ENCODE data around the gene ENTPD6. TPM values are rescaled to one million over a fixed set of nuclear protein-coding genes. Genes with fewer than 3 reads are reported as not detected.

ENTPD6 gene
- total RNA-seq, 2 experiments from 2014 or later, result 63.6 to 66.6 TPM

DNA sequence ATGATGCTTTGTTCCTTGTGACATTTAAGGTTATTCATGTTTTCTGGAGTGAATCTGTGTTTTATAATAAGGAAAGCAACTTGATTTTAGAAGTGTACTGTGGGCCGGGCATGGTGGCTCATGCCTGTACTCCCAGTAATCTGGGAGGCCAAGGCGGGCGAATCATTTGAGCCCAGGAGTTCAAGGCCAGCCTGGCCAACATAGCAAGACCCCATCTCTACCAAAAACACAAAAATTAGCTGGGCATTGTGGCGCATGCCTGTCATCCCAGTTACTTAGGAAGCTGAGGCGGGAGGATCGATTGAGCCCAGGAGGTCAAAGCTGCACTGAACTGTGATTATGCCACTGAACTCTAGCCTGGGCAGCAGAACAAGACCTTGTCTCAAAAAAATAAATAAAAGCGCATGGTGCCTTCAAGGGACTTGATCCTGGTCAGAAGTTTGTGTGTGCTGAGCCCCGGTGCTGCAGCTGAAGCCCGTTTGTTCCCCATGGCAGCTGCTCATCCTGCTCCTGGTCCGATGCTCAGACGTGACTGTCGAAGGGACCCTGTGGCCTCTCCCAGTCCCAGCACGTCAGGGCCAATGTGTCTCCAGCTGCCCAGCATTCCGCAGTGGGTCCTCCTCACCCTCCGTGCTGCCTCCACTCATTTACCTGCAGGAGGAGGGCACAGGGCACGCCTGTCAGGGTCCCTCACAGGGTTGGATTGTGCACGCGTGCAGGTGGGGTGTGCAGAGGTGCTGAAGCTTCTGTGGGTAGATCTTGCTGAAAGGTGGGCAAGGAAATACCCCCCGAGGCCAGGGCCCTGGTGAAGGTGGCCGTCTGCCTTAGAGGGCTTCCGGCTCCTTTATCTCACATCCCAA, 18.3 kb downstream of the ENTPD6 start:
- CTCF ChIA-PET, result no interaction called here
- Mint-ChIP-seq H3K27ac (no peak overlapping the region), H3K36me3 (ENCODE audit: low read depth) (peaks cover 12% of the 10 kb centered on the region), H3K9me3 (no peaks in the 10 kb centered on the region), H3K4me3 (no peak overlapping the region), H3K4me1 (ENCODE audit: low read depth) (no peaks in the 10 kb centered on the region), H3K27me3 (ENCODE audit: low read depth) (no peaks in the 10 kb centered on the region)
- intact Hi-C loops (cut with micrococcal nuclease), result no loop called here
- no peak for DNase-seq

DNA sequence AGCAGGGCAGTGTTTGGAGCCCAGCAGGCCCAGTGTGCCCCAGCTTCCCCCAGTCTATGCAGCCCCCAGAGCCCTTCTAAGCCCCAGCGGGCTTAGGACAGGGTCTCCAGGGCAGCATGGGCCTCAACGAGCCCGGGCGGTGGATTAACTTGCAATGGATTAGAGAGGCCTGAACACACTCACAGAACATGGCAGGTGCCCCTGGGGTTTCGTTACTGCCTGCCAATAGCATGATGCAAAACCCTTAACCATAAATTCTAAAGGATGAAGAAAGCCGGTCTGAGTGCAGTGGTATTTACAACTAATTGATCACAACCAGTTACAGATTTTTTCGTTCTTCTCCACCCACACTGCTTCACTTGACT, 18.9 kb downstream of the ENTPD6 start:
- intact Hi-C loops (cut with micrococcal nuclease), result no loop called here
- Mint-ChIP-seq H3K27me3 (ENCODE audit: low read depth) (no peaks in the 10 kb centered on the region), H3K36me3 (ENCODE audit: low read depth) (peaks cover 12% of the 10 kb centered on the region), H3K9me3 (no peaks in the 10 kb centered on the region), H3K27ac (no peak overlapping the region), H3K4me3 (no peak overlapping the region), H3K4me1 (ENCODE audit: low read depth) (no peaks in the 10 kb centered on the region)
- CTCF ChIA-PET, result no interaction called here
- DNase-seq, result no peak

DNA sequence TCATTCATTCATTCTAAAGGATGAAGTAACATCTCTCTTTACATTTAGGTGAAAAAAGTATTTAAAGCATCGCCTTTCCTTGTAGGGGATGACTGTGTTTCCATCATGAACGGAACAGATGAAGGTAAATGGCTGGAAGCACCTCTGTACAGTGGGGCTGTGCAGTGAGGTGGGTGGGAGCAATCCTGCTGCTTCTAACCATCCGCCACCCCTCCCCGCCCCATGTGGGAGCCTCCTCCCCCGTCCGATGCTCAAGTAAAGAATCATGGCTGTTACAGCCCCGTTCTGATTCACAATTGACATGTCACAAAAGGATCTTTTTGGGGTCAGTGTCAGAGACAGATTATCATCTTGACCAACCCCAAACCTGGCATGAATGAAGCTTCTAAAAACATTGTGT, 19.3 kb downstream of the ENTPD6 start:
- H3K36me3 Mint-ChIP-seq (ENCODE audit: low read depth), result peaks cover 12% of the 10 kb centered on the region
- no peak overlapping the region for H3K27ac Mint-ChIP-seq
- intact Hi-C loops (cut with micrococcal nuclease), result no loop called here
- DNase-seq, result no peak
- H3K4me3 Mint-ChIP-seq, result no peak overlapping the region
- no peaks in the 10 kb centered on the region for H3K27me3 Mint-ChIP-seq (ENCODE audit: low read depth)
- no peaks in the 10 kb centered on the region for H3K4me1 Mint-ChIP-seq (ENCODE audit: low read depth)
- CTCF ChIA-PET, result no interaction called here
- H3K9me3 Mint-ChIP-seq, result no peaks in the 10 kb centered on the region

DNA sequence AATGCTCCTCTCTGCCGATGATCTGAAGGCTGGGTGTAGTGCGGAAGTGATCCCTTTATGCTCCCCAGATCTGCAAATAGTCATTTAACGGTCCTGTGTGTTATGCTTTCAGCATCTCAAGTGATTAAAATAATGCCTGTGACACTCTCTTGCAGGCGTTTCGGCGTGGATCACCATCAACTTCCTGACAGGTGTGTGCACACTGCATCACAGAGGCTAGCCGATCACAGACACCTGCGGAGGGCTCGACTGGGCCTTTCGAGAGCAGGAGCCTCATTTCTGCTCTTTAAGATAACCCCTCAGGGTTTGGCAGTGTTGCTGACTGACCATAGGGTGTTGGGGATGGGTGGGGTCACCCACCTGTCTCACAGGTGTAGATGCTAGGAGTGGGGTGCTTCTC, 20.0 kb downstream of the ENTPD6 start:
- Mint-ChIP-seq H3K4me3 (no peak overlapping the region), H3K9me3 (no peaks in the 10 kb centered on the region), H3K36me3 (ENCODE audit: low read depth) (peaks cover 12% of the 10 kb centered on the region), H3K4me1 (ENCODE audit: low read depth) (no peaks in the 10 kb centered on the region), H3K27ac (no peak overlapping the region), H3K27me3 (ENCODE audit: low read depth) (no peaks in the 10 kb centered on the region)
- CTCF ChIA-PET, result no interaction called here
- DNase-seq, result no peak
- intact Hi-C loops (cut with micrococcal nuclease), result no loop called here

DNA sequence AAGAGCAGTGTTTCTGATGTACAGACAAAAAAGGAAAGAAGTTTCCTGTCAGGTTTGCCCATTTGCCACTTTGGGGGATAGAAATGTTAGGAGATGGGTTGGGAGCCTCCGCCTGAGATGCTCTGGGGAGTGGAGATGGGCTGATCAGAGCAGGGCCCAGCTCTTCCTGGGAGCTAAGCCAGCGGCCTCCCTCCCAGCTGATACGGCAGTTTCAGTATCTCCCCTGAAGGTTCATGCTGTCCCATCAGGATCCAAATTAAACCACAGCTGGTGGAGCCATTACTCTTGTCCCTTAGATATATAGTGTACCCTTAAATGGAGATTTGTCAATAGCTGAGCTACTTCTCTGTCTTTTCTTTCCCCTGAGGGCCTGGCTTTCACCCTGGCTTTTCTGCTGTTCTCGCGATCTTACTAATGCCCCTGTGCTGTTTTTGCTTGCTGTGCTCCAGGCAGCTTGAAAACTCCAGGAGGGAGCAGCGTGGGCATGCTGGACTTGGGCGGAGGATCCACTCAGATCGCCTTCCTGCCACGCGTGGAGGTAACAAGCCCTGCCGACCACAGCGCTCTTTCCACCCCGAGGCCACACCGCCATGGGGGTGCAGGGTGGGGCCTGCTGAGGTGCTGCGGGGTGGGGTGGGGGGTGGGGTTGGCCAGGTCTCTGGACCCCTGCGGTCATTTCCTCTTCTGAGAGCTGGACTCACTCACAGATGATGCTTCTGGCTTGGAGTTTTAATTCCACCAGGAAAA, 20.9 kb downstream of the ENTPD6 start:
- Mint-ChIP-seq H3K4me1 (ENCODE audit: low read depth) (no peaks in the 10 kb centered on the region), H3K27me3 (ENCODE audit: low read depth) (no peaks in the 10 kb centered on the region), H3K36me3 (ENCODE audit: low read depth) (peaks cover 11% of the 10 kb centered on the region), H3K4me3 (no peak overlapping the region), H3K9me3 (no peaks in the 10 kb centered on the region), H3K27ac (no peak overlapping the region)
- CTCF ChIA-PET, result interaction anchor here (0.6 to 1.3 kb wide), 2 partner anchors 68 to 120 kb away, joined by 3 to 4 read pairs; no protein-coding TSS in a partner anchor
- DNase-seq, result no peak
- intact Hi-C loops (cut with micrococcal nuclease), result no loop called here

DNA sequence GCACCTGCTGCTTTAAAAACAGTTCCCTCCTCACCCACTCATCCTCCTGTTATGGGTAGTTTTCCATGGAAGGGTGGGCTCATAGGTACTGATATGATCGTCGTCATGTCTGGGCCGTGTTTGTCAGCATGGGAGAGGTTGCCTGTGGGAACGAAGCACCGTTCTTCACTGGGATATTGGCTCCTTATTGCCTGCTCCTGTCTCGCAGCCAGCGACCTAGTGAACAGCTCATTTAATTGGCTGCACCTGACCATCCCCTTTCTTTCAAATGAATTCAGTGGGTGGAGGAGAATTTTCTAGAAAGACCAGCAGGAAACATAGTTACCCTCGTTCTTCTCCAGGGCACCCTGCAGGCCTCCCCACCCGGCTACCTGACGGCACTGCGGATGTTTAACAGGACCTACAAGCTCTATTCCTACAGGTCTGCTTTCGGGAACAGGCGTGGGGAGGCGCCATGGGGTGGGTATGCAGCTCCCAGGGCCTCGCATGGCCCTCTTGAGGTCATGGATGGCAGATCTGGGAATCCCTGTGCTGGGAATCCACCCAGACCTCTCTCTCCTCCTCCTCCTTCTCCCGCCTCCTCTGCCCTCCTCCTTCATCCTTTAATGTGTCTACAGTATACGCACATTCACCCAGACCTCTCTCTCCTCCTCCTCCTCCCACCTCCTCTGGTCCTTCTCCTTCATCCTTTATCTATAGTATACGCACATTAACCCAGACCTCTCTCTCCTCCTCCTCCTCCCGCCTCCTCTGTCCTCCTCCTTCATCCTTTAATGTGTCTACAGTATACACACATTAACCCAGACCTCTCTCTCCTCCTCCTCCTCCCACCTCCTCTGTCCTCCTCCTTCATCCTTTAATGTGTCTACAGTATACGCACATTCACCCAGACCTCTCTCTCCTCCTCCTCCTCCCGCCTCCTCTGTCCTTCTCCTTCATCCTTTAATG, 21.9 kb downstream of the ENTPD6 start:
- Mint-ChIP-seq H3K4me1 (ENCODE audit: low read depth) (no peaks in the 10 kb centered on the region), H3K4me3 (no peak overlapping the region), H3K27me3 (ENCODE audit: low read depth) (no peaks in the 10 kb centered on the region), H3K27ac (no peak overlapping the region), H3K9me3 (no peaks in the 10 kb centered on the region), H3K36me3 (ENCODE audit: low read depth) (peaks cover 8% of the 10 kb centered on the region)
- intact Hi-C loops (cut with micrococcal nuclease), result no loop called here
- CTCF ChIA-PET, result interaction anchor here (0.6 to 1.3 kb wide), 3 partner anchors 29 to 119 kb away, joined by 3 to 4 read pairs (median 3); no protein-coding TSS in a partner anchor
- DNase-seq, result no peak

DNA sequence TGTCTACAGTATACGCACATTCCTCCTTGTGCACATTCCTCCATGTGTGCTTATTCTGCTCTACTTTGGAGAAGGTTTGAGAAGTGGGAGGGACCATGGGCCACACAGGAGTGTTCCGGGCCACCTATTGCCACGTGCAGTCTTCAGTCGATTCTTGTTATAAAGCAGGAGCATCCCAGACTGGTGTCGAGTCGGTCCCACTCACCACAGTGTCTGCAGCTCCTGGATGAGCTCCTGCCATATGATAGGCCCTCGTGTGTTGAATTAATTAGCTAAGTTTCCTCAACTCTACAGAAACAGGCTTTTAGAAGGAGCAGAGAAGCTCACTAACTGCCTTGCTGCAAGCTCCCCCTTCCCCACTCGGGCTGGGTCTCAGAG, 22.6 kb downstream of the ENTPD6 start:
- intact Hi-C loops (cut with micrococcal nuclease), result no loop called here
- H3K4me1 Mint-ChIP-seq (ENCODE audit: low read depth), result peaks cover 1% of the 10 kb centered on the region
- H3K4me3 Mint-ChIP-seq, result no peak overlapping the region
- H3K27ac Mint-ChIP-seq, result no peak overlapping the region
- DNase-seq, result no peak
- H3K9me3 Mint-ChIP-seq, result no peaks in the 10 kb centered on the region
- H3K27me3 Mint-ChIP-seq (ENCODE audit: low read depth), result no peaks in the 10 kb centered on the region
- CTCF ChIA-PET, result interaction anchor here (0.7 kb wide), 1 partner anchor 29 kb away, joined by 3 read pairs; no protein-coding TSS in a partner anchor
- H3K36me3 Mint-ChIP-seq (ENCODE audit: low read depth), result peaks cover 8% of the 10 kb centered on the region

DNA sequence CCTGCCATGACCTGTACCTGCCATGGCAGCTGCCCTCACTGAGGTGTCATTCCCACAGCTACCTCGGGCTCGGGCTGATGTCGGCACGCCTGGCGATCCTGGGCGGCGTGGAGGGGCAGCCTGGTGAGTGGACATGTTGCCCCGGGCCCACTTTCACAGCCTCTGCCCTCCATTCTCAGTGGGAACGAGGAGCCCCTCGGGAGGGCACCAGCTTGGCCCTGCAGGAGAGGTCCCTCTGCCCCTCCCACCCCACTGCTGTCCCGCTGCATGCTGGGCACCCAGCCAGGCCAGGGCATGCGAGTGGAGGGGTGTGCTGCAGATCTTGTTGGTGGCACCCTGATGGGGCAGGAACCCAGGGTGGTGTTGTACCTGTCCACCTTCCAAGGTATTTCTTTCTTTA, 23.0 kb downstream of the ENTPD6 start:
- DNase-seq, result no peak
- no peaks in the 10 kb centered on the region for H3K27me3 Mint-ChIP-seq (ENCODE audit: low read depth)
- peaks cover 8% of the 10 kb centered on the region for H3K36me3 Mint-ChIP-seq (ENCODE audit: low read depth)
- H3K9me3 Mint-ChIP-seq, result no peaks in the 10 kb centered on the region
- no peak overlapping the region for H3K27ac Mint-ChIP-seq
- CTCF ChIA-PET, result interaction anchor here (0.7 to 0.8 kb wide), 2 partner anchors 9 to 28 kb away, joined by 3 read pairs; no protein-coding TSS in a partner anchor
- peaks cover 5% of the 10 kb centered on the region for H3K4me1 Mint-ChIP-seq (ENCODE audit: low read depth)
- H3K4me3 Mint-ChIP-seq, result no peak overlapping the region
- intact Hi-C loops (cut with micrococcal nuclease), result no loop called here

DNA sequence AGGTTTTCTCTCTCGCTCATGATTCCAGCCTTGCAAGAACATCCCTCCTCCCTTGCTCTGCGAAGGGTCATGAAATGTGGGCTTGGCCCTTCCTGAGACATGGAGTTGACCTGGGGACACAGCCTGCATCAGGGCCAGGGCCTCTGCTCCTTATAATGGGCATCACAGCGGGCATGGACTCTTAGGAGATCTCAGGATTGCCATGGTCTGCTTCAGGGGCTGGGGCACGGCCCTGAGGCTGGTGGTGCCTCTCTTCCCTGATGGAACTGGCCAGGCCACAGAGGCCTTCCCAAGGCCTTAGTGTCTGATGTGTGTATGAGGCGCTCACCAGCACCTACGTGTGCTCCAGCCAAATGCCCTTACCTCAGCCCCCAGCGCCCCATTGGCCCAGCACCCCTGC, 23.9 kb downstream of the ENTPD6 start:
- H3K27me3 Mint-ChIP-seq (ENCODE audit: low read depth), result no peaks in the 10 kb centered on the region
- DNase-seq, result no peak
- peaks cover 8% of the 10 kb centered on the region for H3K36me3 Mint-ChIP-seq (ENCODE audit: low read depth)
- no peaks in the 10 kb centered on the region for H3K9me3 Mint-ChIP-seq
- CTCF ChIA-PET, result interaction anchor here (0.8 kb wide), 1 partner anchor 8 kb away, joined by 3 read pairs; no protein-coding TSS in a partner anchor
- no peak overlapping the region for H3K4me3 Mint-ChIP-seq
- intact Hi-C loops (cut with micrococcal nuclease), result no loop called here
- no peak overlapping the region for H3K27ac Mint-ChIP-seq
- H3K4me1 Mint-ChIP-seq (ENCODE audit: low read depth), result peaks cover 5% of the 10 kb centered on the region

DNA sequence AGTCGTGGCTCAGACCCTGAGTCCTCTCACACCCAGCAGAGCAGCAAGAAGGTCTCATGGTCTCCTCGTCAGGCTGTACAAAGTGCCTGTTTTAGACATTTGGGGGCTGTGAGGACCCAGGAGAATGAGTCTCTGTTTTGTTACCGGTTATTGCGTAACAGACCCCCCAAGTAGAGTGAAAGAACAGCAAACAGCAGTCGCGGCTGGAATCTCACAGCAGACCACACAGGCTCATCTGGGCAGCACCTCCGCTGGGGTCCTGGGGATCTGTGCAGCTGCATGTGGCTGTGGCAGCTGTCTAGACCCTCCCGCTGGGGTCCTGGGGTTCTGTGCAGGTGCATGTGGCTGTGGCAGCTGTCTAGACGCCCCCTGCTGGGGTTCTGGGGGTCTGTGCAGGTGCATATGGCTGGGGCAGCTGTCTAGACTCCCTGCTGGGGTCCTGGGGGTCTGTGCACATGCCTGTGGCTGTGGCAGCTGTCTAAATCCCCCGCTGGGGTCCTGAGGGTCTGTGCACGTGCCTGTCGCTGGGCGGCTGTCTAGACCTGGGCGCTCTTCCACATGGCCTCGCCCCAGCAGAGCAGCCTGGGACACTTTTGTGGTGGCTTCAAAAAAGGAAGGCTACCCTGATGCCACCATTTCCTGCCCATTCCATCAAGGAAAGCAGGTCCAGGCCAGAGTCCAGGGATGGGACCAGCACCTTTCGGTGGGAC, 24.7 kb downstream of the ENTPD6 start:
- peaks cover 5% of the 10 kb centered on the region for H3K4me1 Mint-ChIP-seq (ENCODE audit: low read depth)
- H3K9me3 Mint-ChIP-seq, result no peaks in the 10 kb centered on the region
- H3K27ac Mint-ChIP-seq, result no peak overlapping the region
- intact Hi-C loops (cut with micrococcal nuclease), result no loop called here
- no peak for DNase-seq
- CTCF ChIA-PET, result no interaction called here
- H3K36me3 Mint-ChIP-seq (ENCODE audit: low read depth), result peaks cover 8% of the 10 kb centered on the region
- no peaks in the 10 kb centered on the region for H3K27me3 Mint-ChIP-seq (ENCODE audit: low read depth)
- no peak overlapping the region for H3K4me3 Mint-ChIP-seq

DNA sequence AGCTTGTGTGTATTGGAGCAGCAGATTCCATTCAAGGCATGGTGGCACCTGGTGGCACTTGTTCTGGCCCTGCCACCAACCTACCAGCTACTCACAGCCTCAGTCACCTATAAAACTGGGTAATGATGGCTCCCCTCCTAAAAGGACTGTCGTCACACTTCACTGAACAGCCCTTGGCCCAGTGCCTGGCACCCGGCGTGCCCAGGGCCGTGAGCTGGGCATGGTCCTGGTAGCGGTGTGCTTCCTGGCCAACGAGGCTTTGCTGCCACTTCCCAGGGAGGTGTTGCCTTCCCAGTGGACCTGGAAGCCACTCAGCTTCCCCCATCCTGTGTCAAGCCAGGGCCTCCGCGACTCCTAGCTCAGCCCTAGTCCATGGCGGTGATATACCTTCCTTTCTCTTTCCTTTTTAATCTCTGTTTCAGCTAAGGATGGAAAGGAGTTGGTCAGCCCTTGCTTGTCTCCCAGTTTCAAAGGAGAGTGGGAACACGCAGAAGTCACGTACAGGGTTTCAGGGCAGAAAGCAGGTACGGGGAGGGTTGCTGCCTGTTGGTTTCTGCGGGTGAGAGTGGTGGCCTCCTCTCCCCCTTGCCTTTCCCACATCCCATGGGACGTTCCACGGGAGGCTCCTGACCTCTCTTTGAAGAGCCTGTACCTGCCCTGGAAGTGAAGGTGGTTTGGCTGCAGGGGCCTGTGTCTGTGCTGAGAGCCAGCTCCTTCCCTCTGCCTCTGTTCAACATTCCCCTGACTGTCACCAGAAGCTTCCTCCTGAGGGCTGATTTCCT, 25.5 kb downstream of the ENTPD6 start:
- no peak overlapping the region for H3K4me3 Mint-ChIP-seq
- no peak overlapping the region for H3K27ac Mint-ChIP-seq
- CTCF ChIA-PET, result interaction anchor here (0.5 to 1.1 kb wide), 2 partner anchors 27 to 186 kb away, joined by 3 read pairs; partner anchors contain the start of gene PYGB
- peaks cover 5% of the 10 kb centered on the region for H3K4me1 Mint-ChIP-seq (ENCODE audit: low read depth)
- H3K36me3 Mint-ChIP-seq (ENCODE audit: low read depth), result peaks cover 7% of the 10 kb centered on the region
- no peak for DNase-seq
- H3K27me3 Mint-ChIP-seq (ENCODE audit: low read depth), result no peaks in the 10 kb centered on the region
- H3K9me3 Mint-ChIP-seq, result no peaks in the 10 kb centered on the region
- intact Hi-C loops (cut with micrococcal nuclease), result no loop called here

Data from activated naive CD4-positive, alpha-beta T cell treated with anti-CD3 and anti-CD28 coated beads for 36 hours (primary cell).